ENCODE measurements around the gene CDC25B. TPM values are rescaled to one million over a fixed set of nuclear protein-coding genes. Genes with fewer than 3 reads are reported as not detected.

CDC25B gene
- total and polyA plus RNA-seq, 2 of the 13 experiments (the other 11 are each of a cell fraction or from before 2014, with no cell fraction given) = 14.5 to 19.4 TPM

GRCh38 chr20:3797592-3798372 lies 1.7 kb downstream of the CDC25B start (continued):
- TF ChIP-seq ZBTB4 (CRISPR knock-in tag; IDR thresholded peaks at IDR 0.05; ENCODE audit: borderline replicate concordance) (no peak), MAFK (conservative IDR thresholded peaks at IDR 0.05 in 1 of 2, IDR thresholded peaks at IDR 0.05 in 1 of 2; ENCODE audit: low read length in 2 of 2) (peak; percentile 91 to 97), GTF2F1 (IDR thresholded peaks at IDR 0.05; ENCODE audit: low read length) (no peak), NR2F2 (IDR thresholded peaks at IDR 0.05; ENCODE audit: borderline replicate concordance, low read depth) (no peak), ZNF510 (CRISPR knock-in tag; IDR thresholded peaks at IDR 0.05; ENCODE audit: low read depth) (no peak), HOXA7 (CRISPR knock-in tag; IDR thresholded peaks at IDR 0.05) (no peak), ZNF547 (CRISPR knock-in tag; IDR thresholded peaks at IDR 0.05) (no peak), FOXP1 (IDR thresholded peaks at IDR 0.05) (0 out of 2 replicates have a peak, but pooled peaks have one; percentile 16), FOXP1 (CRISPR knock-in tag; IDR thresholded peaks at IDR 0.05) (no peak), GZF1 (CRISPR knock-in tag; IDR thresholded peaks at IDR 0.05) (no peak), WIZ (CRISPR knock-in tag; IDR thresholded peaks at IDR 0.05) (no peak), ZBTB7A (CRISPR knock-in tag; IDR thresholded peaks at IDR 0.05) (no peak), ZBTB25 (CRISPR knock-in tag; IDR thresholded peaks at IDR 0.05) (no peak), SMC3 (IDR thresholded peaks at IDR 0.05; ENCODE audit: low read length) (no peak), ZNF562 (CRISPR knock-in tag; IDR thresholded peaks at IDR 0.05; ENCODE audit: borderline replicate concordance) (no peak), ZNF337 (CRISPR knock-in tag; IDR thresholded peaks at IDR 0.05; ENCODE audit: borderline replicate concordance, low read depth) (no peak), ZFP36L2 (CRISPR knock-in tag; IDR thresholded peaks at IDR 0.05) (no peak), ZNF678 (CRISPR knock-in tag; IDR thresholded peaks at IDR 0.05) (no peak), ZFP90 (CRISPR knock-in tag; IDR thresholded peaks at IDR 0.05; ENCODE audit: borderline replicate concordance) (no peak), STAT5B (CRISPR knock-in tag; IDR thresholded peaks at IDR 0.05) (no peak), ZNF3 (CRISPR knock-in tag; IDR thresholded peaks at IDR 0.05) (no peak), ZNF292 (CRISPR knock-in tag; IDR thresholded peaks at IDR 0.05; ENCODE audit: borderline replicate concordance, low read depth) (no peak), TRIM24 (CRISPR knock-in tag; IDR thresholded peaks at IDR 0.05) (no peak), ZNF891 (CRISPR knock-in tag; IDR thresholded peaks at IDR 0.05) (peak; percentile 76), ZNF530 (CRISPR knock-in tag; IDR thresholded peaks at IDR 0.05; ENCODE audit: low read depth) (no peak), CENPX (CRISPR knock-in tag; IDR thresholded peaks at IDR 0.05) (no peak), CBFB (CRISPR knock-in tag; IDR thresholded peaks at IDR 0.05) (no peak), RFX1 (IDR thresholded peaks at IDR 0.05) (no peak), MYC (CRISPR knock-in tag; IDR thresholded peaks at IDR 0.05; ENCODE audit: borderline replicate concordance) (no peak)

Measured in HepG2 (cell line).